Stomach smooth muscle (tissue), 2 donors: ENCODE results near the gene CHMP4A.
"Not testable (repeated sequence)": the region's sequence is repeated elsewhere in the genome, so short reads cannot be mapped to it uniquely, and the experiment has no call there.

ENCODE experiments used
- H3K27ac ChIP-seq: one replicate; pipeline ENCODE4 v1.7.0; 2013; ENCODE audit warnings: mild to moderate bottlenecking, low read length, inconsistent platforms
- H3K27me3 ChIP-seq, 2 donors: one replicate each; pipeline ENCODE4 v1.7.0; 2013; ENCODE audit warnings: low read length in 2 of 2; ENCODE audit not compliant: insufficient read depth in 2 of 2, control insufficient read depth in 1 of 2
- H3K36me3 ChIP-seq, 2 donors: one replicate each; pipeline ENCODE4 v1.7.0; 2013; ENCODE audit warnings: low read length in 2 of 2; ENCODE audit not compliant: control insufficient read depth in 2 of 2, insufficient read depth in 2 of 2
- H3K4me1 ChIP-seq: one replicate; pipeline ENCODE4 v1.7.0; 2013; ENCODE audit warnings: low read length; ENCODE audit not compliant: control insufficient read depth, insufficient read depth
- H3K4me3 ChIP-seq, 2 donors: one replicate each; pipeline ENCODE4 v1.7.0; 2013; ENCODE audit warnings: low read length in 2 of 2
- H3K9ac ChIP-seq, 2 donors: one replicate each; pipeline ENCODE4 v1.7.0; 2013; ENCODE audit warnings: low read length in 2 of 2, mild to moderate bottlenecking in 1 of 2
- H3K9me3 ChIP-seq, 2 donors: one replicate each; pipeline ENCODE4 v1.7.0; 2013; ENCODE audit warnings: low read length in 2 of 2; ENCODE audit not compliant: control insufficient read depth in 2 of 2
- donor health status: healthy.
- donor health status: Pancreatic carcinoma.

CHMP4A gene

GRCh38 chr14:24234095-24235005, 21.1 kb upstream of the CHMP4A start:
- Histone ChIP-seq H3K9me3 (no peaks in the 10 kb centered on the region), H3K27ac (no peak overlapping the region), H3K27me3 (no peaks in the 10 kb centered on the region), H3K36me3 (peaks cover 37 to 41% of the 10 kb centered on the region in 2 donors), H3K4me3 (no peak overlapping the region), H3K4me1 (peaks cover 28% of the 10 kb centered on the region), H3K9ac (no peak overlapping the region)

- Histone ChIP-seq H3K36me3 (peaks cover 30 to 32% of the 10 kb centered on the region in 2 donors), H3K9me3 (no peaks in the 10 kb centered on the region), H3K4me1 (peaks cover 25% of the 10 kb centered on the region), H3K9ac (peak overlapping the region; percentile 78 to 86), H3K27me3 (no peaks in the 10 kb centered on the region), H3K4me3 (peak overlapping the region; percentile 86 to 97), H3K27ac (peak overlapping the region; percentile 84)
Measured at GRCh38 chr14:24233538-24233866, 20.2 kb upstream of the CHMP4A start.

GRCh38 chr14:24232645-24233537, 19.6 kb upstream of the CHMP4A start, which contains the start of gene GMPR2:
Gene GMPR2 (plus strand): TSS chr14:24232929. CDS start chr14:24233254, 325 bp downstream.
- Histone ChIP-seq H3K9me3 (no peaks in the 10 kb centered on the region), H3K9ac (peak within 1 kb of the TSS; percentile 78 to 86), H3K27me3 (no peaks in the 10 kb centered on the region), H3K36me3 (peaks cover 24 to 26% of the 10 kb centered on the region in 2 donors), H3K27ac (peak within 1 kb of the TSS; percentile 84), H3K4me1 (peaks cover 25% of the 10 kb centered on the region), H3K4me3 (peak within 1 kb of the TSS; percentile 86 to 97)

GRCh38 chr14:24232121-24232644, 18.9 kb upstream of the CHMP4A start, which contains the start of gene NEDD8:
Gene NEDD8 (minus strand): TSS chr14:24232367. CDS start chr14:24232267, 100 bp downstream.
- H3K27me3 ChIP-seq, result no peaks in the 10 kb centered on the region
- peak within 1 kb of the TSS; percentile 78 to 86 for H3K9ac ChIP-seq
- peak within 1 kb of the TSS; percentile 84 for H3K27ac ChIP-seq
- peaks cover 25% of the 10 kb centered on the region for H3K4me1 ChIP-seq
- H3K4me3 ChIP-seq, result peak within 1 kb of the TSS; percentile 86 to 97
- peaks cover 17 to 20% of the 10 kb centered on the region in 2 donors for H3K36me3 ChIP-seq
- H3K9me3 ChIP-seq, result no peaks in the 10 kb centered on the region

GRCh38 chr14:24231263-24232120, 18.2 kb upstream of the CHMP4A start:
- Histone ChIP-seq H3K27me3 (no peaks in the 10 kb centered on the region), H3K4me3 (peak overlapping the region; percentile 86 to 97), H3K36me3 (peaks cover 10 to 14% of the 10 kb centered on the region in 2 donors), H3K4me1 (peaks cover 25% of the 10 kb centered on the region), H3K9me3 (no peaks in the 10 kb centered on the region), H3K27ac (peak overlapping the region; percentile 84), H3K9ac (peak overlapping the region; percentile 78 to 84)

- Histone ChIP-seq H3K9ac (no peak overlapping the region), H3K4me3 (no peak overlapping the region), H3K9me3 (no peaks in the 10 kb centered on the region), H3K36me3 (peaks cover 0 to 2% of the 10 kb centered on the region in 2 donors), H3K27me3 (no peaks in the 10 kb centered on the region), H3K4me1 (peaks cover 18% of the 10 kb centered on the region), H3K27ac (no peak overlapping the region)
Measured at GRCh38 chr14:24228902-24229301, 15.6 kb upstream of the CHMP4A start.

GRCh38 chr14:24226473-24226872, 13.2 kb upstream of the CHMP4A start:
- Histone ChIP-seq H3K27me3 (no peaks in the 10 kb centered on the region), H3K27ac (no peak overlapping the region), H3K4me1 (peaks cover 6% of the 10 kb centered on the region), H3K9me3 (no peaks in the 10 kb centered on the region), H3K4me3 (no peak overlapping the region), H3K9ac (no peak overlapping the region), H3K36me3 (peaks cover 0 to 2% of the 10 kb centered on the region in 2 donors)

GRCh38 chr14:24224618-24225071, 11.4 kb upstream of the CHMP4A start:
- H3K4me1 ChIP-seq, result no peaks in the 10 kb centered on the region
- no peak overlapping the region for H3K27ac ChIP-seq
- no peak overlapping the region for H3K4me3 ChIP-seq
- peaks cover 0 to 2% of the 10 kb centered on the region in 2 donors for H3K36me3 ChIP-seq
- H3K9me3 ChIP-seq, result no peaks in the 10 kb centered on the region
- H3K9ac ChIP-seq, result no peak overlapping the region
- H3K27me3 ChIP-seq, result no peaks in the 10 kb centered on the region

GRCh38 chr14:24222987-24223386, 9.7 kb upstream of the CHMP4A start:
- not testable (repeated sequence) for H3K27me3 ChIP-seq, H3K9ac ChIP-seq

More at GRCh38 chr14:24222987-24223386, 9.7 kb upstream of the CHMP4A start:
- H3K27ac ChIP-seq, H3K4me1 ChIP-seq, H3K36me3 ChIP-seq, H3K4me3 ChIP-seq, H3K9me3 ChIP-seq: not testable (repeated sequence)
